GM19239 (cell line): ENCODE results near the gene TMEM184B.
"Not testable (repeated sequence)": the region's sequence is repeated elsewhere in the genome, so short reads cannot be mapped to it uniquely, and the experiment has no call there.

ENCODE experiments used
- DNase-seq: peaks from one replicate; pipeline ENCODE4 v3.0.0; 2011; ENCODE audit warnings: low spot score; ENCODE audit not compliant: insufficient read length
- FAIRE-seq: peaks from 2 replicates; lab custom pipeline; 2011; peaks lifted over from hg19 to GRCh38; lab: Jason Lieb, UNC

TMEM184B gene

GRCh38 chr22:38257181-38257580 lies 15.6 kb downstream of the TMEM184B start:
- DNase-seq (no peak), FAIRE-seq (no peak)

DNA sequence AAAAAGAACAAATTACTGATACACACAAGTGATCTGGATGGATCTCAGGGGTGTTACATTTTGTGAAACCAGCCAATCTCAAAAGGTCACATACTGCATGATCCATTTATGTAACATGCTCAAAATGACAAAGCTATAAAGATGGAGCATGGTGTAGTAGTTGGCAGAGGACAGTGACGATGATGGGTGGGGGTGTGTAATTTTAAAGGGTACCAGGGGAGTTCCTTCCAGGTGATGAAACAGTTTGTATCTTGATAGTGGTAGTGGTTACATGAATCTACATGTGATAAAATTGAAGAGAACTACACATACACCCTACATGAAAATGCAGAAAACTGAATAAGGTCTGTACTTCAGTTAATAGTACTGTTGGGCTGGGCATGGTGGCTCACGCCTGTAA lies 17.1 kb downstream of the TMEM184B start:
- no peak for FAIRE-seq
- no peak for DNase-seq

- DNase-seq, result no peak
- FAIRE-seq, result no peak
Measured at GRCh38 chr22:38251341-38251692, 21.5 kb downstream of the TMEM184B start.

GRCh38 chr22:38250643-38251340 lies 22.0 kb downstream of the TMEM184B start:
- FAIRE-seq (no peak), DNase-seq (no peak)

DNA sequence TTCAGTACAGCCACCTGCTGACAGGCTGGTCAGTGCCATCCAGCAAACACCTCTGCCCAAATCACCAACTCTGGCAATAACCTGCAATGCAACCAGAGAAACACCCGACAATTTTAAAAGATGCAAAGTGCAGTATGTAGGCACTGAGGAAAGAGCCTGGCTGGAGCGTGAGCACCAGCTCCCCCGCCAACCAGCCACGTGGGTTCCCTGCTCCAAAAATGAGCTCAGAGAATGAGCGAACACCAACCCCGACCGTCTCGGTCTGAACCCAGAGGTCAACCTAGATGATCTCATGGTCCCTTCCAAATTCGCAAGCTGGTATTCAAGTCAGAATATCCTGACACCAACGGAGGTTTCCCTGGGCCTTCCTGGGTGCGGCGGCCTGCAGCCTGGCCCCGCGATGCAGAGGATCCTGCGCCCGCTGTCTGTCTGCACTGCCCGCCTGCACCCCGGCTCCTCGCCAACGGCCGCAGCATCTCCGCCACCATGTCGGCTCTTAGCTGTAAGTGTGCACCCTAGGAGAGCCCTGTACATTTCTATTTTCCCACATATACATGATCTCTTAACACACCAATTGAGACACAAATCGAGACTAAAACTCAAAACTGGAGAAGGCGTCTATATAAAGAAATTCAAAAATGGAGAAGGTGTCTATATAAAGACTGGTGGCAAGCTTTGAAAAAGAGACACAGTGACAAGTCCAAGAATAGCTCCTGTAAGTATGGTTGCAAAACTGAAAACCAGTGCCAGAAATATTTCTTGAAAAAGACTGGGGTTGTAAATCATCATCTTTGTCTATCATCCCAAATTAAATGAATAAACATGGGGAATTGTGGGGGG lies 22.8 kb downstream of the TMEM184B start:
- DNase-seq, result no peak
- FAIRE-seq, result no peak

- no peak for FAIRE-seq
- DNase-seq, result no peak
Measured at GRCh38 chr22:38249301-38249700, 23.5 kb downstream of the TMEM184B start.

- FAIRE-seq (no peak), DNase-seq (no peak)
Measured at GRCh38 chr22:38248280-38248679, 24.5 kb downstream of the TMEM184B start.

DNA sequence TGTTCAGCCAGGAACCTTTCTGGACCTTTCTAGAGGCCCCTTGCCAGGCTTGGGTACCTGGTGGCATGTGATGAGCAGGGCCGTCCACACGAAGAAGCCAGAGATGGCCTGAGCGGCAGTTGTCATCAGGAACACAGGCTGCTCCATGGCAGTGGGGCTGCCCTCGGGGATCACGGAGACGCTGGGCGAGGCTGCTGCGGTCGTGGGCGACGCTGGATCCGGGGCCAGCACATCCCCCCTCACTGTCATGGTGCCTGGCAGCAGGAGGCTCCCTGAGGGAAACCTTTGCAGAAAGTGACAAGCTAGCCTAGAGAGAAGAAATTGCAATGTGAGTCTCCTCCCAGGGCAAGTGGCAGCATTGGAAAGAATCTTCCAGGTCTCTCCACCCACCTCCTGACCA lies 25.1 kb downstream of the TMEM184B start:
- DNase-seq (no peak), FAIRE-seq (no peak)

- no peak for DNase-seq
- no peak for FAIRE-seq
Measured at GRCh38 chr22:38246692-38247091, 26.1 kb downstream of the TMEM184B start.

- FAIRE-seq, result no peak
- no peak for DNase-seq
Measured at GRCh38 chr22:38246046-38246658, 26.7 kb downstream of the TMEM184B start.

DNA sequence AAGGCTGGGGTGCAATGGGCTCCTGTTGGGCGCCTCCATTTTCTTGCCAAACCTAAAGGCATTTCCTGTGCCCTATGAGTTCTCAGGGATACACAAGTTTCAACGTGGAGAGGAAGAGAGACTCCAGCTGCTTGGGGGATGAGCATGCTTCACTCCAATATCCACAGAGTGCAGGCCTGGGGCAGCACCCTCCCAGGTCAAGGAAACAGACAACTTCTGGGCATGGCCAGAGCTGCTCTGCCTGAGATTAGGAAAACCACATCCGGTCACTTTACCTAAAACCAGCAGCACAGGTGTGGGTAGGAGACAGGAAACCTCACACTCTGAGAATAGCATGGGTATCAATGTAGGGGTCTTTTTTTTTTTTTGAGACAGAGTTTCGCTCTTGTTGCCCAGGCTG lies 28.7 kb downstream of the TMEM184B start:
- DNase-seq (no peak), FAIRE-seq (no peak)

GRCh38 chr22:38243007-38243765 lies 29.6 kb downstream of the TMEM184B start:
- DNase-seq (no peak), FAIRE-seq (no peak)

- FAIRE-seq (no peak), DNase-seq (no peak)
Measured at GRCh38 chr22:38240734-38241252, 32.0 kb downstream of the TMEM184B start.

DNA sequence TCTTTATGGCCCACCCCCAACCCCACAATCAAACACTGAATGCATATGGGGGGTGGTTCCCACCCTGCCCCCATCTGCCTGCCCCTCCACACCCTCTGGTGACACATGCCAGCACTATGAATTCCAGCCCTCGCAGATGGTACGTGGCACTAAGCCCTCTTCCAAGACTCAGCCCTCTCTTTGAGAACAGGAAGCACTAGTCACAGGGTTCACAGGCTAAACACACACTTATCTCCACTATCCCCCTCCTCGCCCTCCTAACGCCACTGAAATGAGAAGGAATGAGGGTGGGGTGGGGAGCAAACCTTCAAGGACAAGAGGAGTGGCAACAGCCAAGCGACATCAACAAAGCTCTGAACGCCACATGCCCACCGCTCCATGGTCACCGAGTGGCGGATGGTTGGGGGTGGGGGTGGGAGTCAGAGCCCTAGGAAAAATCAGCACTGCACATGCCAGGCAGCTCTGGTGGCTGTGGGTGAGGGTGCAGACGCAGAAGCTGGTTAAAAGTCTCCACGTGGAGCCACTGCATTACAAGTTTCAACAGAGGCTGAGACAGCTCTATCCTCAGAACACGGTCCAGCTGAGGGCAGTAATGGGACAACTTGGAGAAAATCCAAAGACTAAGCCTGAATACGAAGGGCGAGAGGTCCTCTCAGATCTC lies 33.6 kb downstream of the TMEM184B start:
- DNase-seq (no peak), FAIRE-seq (no peak)

DNA sequence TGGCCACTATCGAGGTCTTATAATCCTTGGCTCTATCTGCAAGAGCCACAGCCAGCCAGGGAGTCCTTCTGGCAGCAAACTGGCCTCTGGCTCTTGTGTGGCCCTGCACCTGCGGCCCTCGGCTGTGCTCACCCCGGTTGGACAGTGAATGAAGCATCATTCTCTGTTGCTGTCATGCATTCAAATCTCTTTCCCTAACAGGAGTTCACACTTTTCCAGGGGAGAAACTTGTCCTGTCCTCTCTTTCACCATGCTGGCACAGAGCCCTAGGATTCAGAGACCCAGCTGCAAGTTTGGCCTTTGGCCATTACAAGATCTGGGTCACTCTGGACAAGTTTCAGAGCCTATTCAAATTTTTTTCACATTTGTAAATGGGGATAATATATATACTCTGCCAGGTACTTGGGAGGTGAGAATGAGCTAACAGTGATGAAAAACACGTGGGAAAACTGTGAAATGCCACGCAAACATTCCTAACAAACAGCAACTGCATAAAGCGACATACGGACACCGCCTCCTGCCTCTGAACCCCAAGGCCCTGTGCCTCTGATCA lies 34.2 kb downstream of the TMEM184B start:
- FAIRE-seq, result no peak
- no peak for DNase-seq

- no peak for FAIRE-seq
- DNase-seq, result no peak
Measured at GRCh38 chr22:38236786-38237185, 36.0 kb downstream of the TMEM184B start.

DNA sequence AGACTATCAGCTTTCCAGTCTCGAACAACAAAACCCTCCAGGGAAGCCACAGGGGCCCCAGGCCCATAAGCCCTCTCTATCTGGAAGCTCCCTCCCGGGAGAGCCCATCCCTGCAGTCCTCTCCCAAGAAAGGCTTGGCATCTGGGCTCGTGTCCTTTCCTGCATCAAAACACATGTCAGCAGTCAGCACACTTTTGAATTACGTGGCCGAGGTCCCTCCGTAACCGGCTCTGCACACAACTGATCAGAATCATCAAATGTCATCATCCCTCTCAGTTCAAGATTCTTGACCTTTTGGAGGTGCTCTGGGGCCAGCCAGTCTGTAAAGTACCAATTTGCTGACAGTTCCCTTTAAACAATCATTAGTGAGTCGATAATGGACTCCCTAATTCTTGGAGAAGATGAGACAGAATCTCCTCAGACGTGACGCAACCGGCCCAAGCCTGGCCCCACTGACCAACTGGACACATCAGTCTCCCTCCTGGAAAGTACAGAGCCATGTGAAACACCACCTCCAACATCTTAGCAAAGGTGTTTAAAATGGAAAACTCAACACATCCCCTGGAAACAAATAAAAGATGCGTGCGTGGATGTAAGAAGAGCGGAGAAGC lies 37.5 kb downstream of the TMEM184B start:
- DNase-seq (no peak), FAIRE-seq (no peak)

GRCh38 chr22:38233856-38234255 lies 39.0 kb downstream of the TMEM184B start:
- not testable (repeated sequence) for DNase-seq, FAIRE-seq

GRCh38 chr22:38233427-38233826 lies 39.4 kb downstream of the TMEM184B start:
- FAIRE-seq (no peak), DNase-seq (no peak)
